ENCODE measurements around the gene SLC4A1AP.

GRCh38 chr2:27701676-27702075, 38.0 kb downstream of the SLC4A1AP start:
- TF ChIP-seq POLR2A (IDR thresholded peaks at IDR 0.05) (no peak), CTCF (IDR thresholded peaks at IDR 0.05) (no peak), EP300 (IDR thresholded peaks at IDR 0.05) (peak; percentile 32 to 84 (median 42))

Measured in upper lobe of left lung (tissue), 4 donors.